Measurements from ENCODE around the gene ST6GALNAC1. TPM values are rescaled to one million over a fixed set of nuclear protein-coding genes. Genes with fewer than 3 reads are reported as not detected.

Gene ST6GALNAC1
- total and polyA plus RNA-seq, 10 of the 15 experiments (the other 5 are each of a cell fraction or from before 2014, with no cell fraction given), result 0.08 TPM; not detected in 9

DNA sequence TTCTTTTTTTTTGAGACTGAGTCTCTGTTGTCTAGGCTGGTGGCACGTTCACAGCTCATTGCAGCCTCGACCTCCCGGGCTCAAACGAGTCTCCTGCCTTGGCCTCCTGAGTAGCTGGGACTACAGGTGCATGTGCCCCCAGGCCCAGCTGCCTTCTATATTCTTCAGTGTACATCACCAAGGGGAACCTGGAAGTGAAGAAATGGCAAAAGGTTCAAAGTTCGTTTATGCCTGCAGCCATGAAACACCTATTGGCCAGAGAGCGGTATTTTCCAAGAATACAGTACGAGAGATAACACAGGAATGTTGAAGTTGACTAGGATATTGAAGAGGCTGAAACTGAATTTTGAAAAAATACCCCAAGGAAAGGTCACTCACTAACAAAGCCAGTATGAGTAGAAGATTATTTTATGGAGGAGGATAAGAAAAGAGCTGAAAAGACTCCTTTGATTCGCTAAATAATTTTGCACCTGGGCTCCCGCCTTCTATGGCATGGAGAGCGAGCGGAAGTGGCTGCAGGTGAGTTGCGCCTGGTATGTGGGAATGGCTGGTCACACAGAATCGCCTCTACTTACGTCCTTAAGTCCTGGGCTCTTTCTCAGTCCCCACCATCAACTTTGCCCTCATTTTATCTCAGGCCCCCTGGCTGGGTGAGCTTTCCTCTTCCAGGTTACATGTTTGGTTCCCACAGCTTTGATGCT, 9.8 kb downstream of the ST6GALNAC1 start:
- Histone ChIP-seq H3K4me3 (no peak overlapping the region), H3K27me3 (replicated peaks in 1 of 2; ENCODE audit: control insufficient read depth in 2 of 2, insufficient read depth in 2 of 2, low read length in 1 of 2) (peaks cover 2 to 3% of the 10 kb centered on the region in 2 experiments; a peak in 2 of 4 replicates), H4K20me1 (ENCODE audit: control insufficient read depth, insufficient read depth) (no peaks in the 10 kb centered on the region), H3K9me3 (replicated peaks; ENCODE audit: control insufficient read depth, insufficient read depth, low read length) (no peaks in the 10 kb centered on the region), H3K4me2 (ENCODE audit: control insufficient read depth, insufficient read depth) (no peak overlapping the region), H3K9ac (ENCODE audit: control insufficient read depth, insufficient read depth, low read length) (no peak overlapping the region), H3K79me2 (ENCODE audit: control insufficient read depth, insufficient read depth, low read length) (no peaks in the 10 kb centered on the region), H2AFZ (ENCODE audit: control insufficient read depth, low read depth, low read length) (no peak overlapping the region), H3K4me1 (ENCODE audit: control insufficient read depth, insufficient read depth, low read length) (no peaks in the 10 kb centered on the region), H3K36me3 (ENCODE audit: control insufficient read depth in 2 of 2, insufficient read depth in 2 of 2, low read length in 1 of 2) (no peaks in the 10 kb centered on the region), H3K27ac (ENCODE audit: control insufficient read depth, insufficient read depth) (no peak overlapping the region)
- in situ Hi-C loops (cut with MboI) (no loop called here), intact Hi-C loops (cut with micrococcal nuclease; ENCODE audit: unreplicated experiment) (no loop called here)
- ChIA-PET SMC1A (ENCODE audit: uncharacterized antibody, unreplicated experiment) (interaction anchor here (0.7 kb wide), 1 partner anchor 76 kb away, joined by 4 read pairs; no protein-coding TSS in a partner anchor), POLR2A (interaction anchor here (0.6 kb wide), 1 partner anchor 48 kb away, joined by 3 read pairs; no protein-coding TSS in a partner anchor), CTCF (interaction anchor here (1.6 to 1.9 kb wide), 2 partner anchors 10 to 48 kb away, joined by 3 to 6 read pairs; no protein-coding TSS in a partner anchor), RAD21 (ENCODE audit: unreplicated experiment) (interaction anchor here (2.7 kb wide), 1 partner anchor 9 kb away, joined by 8 read pairs; no protein-coding TSS in a partner anchor)
- FAIRE-seq (no peak), ATAC-seq (no peak), DNase-seq (ENCODE audit: low read depth, low spot score) (no peak)
- TF ChIP-seq CHD2 (IDR thresholded peaks at IDR 0.05; ENCODE audit: borderline replicate concordance, low read depth, low read length) (no peak), HDAC6 (IDR thresholded peaks at IDR 0.05; ENCODE audit: unreplicated experiment) (no peak), RUNX3 (IDR thresholded peaks at IDR 0.05; ENCODE audit: low read length) (no peak), JUND (IDR thresholded peaks at IDR 0.05; ENCODE audit: low read depth, low read length) (no peak), TARDBP (IDR thresholded peaks at IDR 0.05; ENCODE audit: borderline replicate concordance) (no peak)
- TF ChIP-seq, protein P1, sequence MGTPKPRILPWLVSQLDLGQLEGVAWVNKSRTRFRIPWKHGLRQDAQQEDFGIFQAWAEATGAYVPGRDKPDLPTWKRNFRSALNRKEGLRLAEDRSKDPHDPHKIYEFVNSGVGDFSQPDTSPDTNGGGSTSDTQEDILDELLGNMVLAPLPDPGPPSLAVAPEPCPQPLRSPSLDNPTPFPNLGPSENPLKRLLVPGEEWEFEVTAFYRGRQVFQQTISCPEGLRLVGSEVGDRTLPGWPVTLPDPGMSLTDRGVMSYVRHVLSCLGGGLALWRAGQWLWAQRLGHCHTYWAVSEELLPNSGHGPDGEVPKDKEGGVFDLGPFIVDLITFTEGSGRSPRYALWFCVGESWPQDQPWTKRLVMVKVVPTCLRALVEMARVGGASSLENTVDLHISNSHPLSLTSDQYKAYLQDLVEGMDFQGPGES (IDR thresholded peaks at IDR 0.05), result no peak
- BruUV-seq (replicated peaks), result no TSS peak
- 60% methylated on average over 14 of the region's 14 CpGs for WGBS (ENCODE audit: insufficient coverage, insufficient replicate concordance, low lambda C conversion rate, missing lambda C conversion rate)
